NCI-H345 treated with DMSO at 0.1 percent for 48 hours (cell line): ENCODE measurements around the gene TESK1.
A peak's percentile ranks its signal among the peaks of the same experiment; 100 is the strongest.
"Not testable (repeated sequence)": the region's sequence is repeated elsewhere in the genome, so short reads cannot be mapped to it uniquely, and the experiment has no call there.

Source experiments
- DNase-seq: peaks from one replicate; lab custom pipeline; 2025; ENCODE audit not compliant: unreplicated experiment; lab: John Stamatoyannopoulos, UW

TESK1 gene

GRCh38 chr9:35612843-35613242, 7.8 kb downstream of the TESK1 start:
- no peak for DNase-seq

- no peak for DNase-seq
Measured at GRCh38 chr9:35615981-35616680, 11.1 kb downstream of the TESK1 start.

- DNase-seq, result peak; percentile 17
Measured at GRCh38 chr9:35616681-35617459, 11.8 kb downstream of the TESK1 start.

- no peak for DNase-seq
Measured at GRCh38 chr9:35617548-35617947, 12.5 kb downstream of the TESK1 start.

GRCh38 chr9:35618325-35618727, 13.3 kb downstream of the TESK1 start, which contains the start of gene CD72:
CD72 (minus strand) TSS chr9:35618413; CDS start chr9:35618303, 110 bp downstream.
- no peak for DNase-seq

- no peak for DNase-seq
Measured at GRCh38 chr9:35618854-35619799, 14.1 kb downstream of the TESK1 start.

GRCh38 chr9:35619800-35620158, 14.7 kb downstream of the TESK1 start:
- DNase-seq, result no peak

GRCh38 chr9:35627575-35627974, 22.5 kb downstream of the TESK1 start:
- no peak for DNase-seq

GRCh38 chr9:35628389-35628991, 23.4 kb downstream of the TESK1 start:
- DNase-seq, result no peak

GRCh38 chr9:35629597-35629996, 24.5 kb downstream of the TESK1 start:
- DNase-seq, result no peak

- DNase-seq, result no peak
Measured at GRCh38 chr9:35635730-35636129, 30.7 kb downstream of the TESK1 start.

GRCh38 chr9:35636135-35636876, 31.2 kb downstream of the TESK1 start:
- DNase-seq, result no peak

- DNase-seq, result not testable (repeated sequence)
Measured at GRCh38 chr9:35636877-35637246, 31.8 kb downstream of the TESK1 start.

GRCh38 chr9:35637427-35637955, 32.4 kb downstream of the TESK1 start:
- DNase-seq, result not testable (repeated sequence)

GRCh38 chr9:35638751-35639150, 33.7 kb downstream of the TESK1 start:
- DNase-seq, result not testable (repeated sequence)

- DNase-seq, result not testable (repeated sequence)
Measured at GRCh38 chr9:35639225-35639624, 34.2 kb downstream of the TESK1 start.

- no peak for DNase-seq
Measured at GRCh38 chr9:35639631-35640030, 34.6 kb downstream of the TESK1 start.

GRCh38 chr9:35640431-35640830, 35.4 kb downstream of the TESK1 start:
- DNase-seq, result not testable (repeated sequence)

- not testable (repeated sequence) for DNase-seq
Measured at GRCh38 chr9:35641478-35641877, 36.4 kb downstream of the TESK1 start.

GRCh38 chr9:35643046-35643445, 38.0 kb downstream of the TESK1 start:
- no peak for DNase-seq
